ENCODE results near the gene FAM200C.

- TF ChIP-seq CTCF (optimal IDR thresholded peaks at IDR 0.05 in 1 of 3, IDR thresholded peaks at IDR 0.05 in 1 of 3, conservative IDR thresholded peaks at IDR 0.05 in 1 of 3; ENCODE audit: extremely low read depth in 1 of 3, insufficient read depth in 2 of 3, low read length in 3 of 3), result peak; percentile 90 to 95 (median 94)
- no peak for TF ChIP-seq EZH2 (IDR thresholded peaks at IDR 0.05; ENCODE audit: low read length)
Measured at GRCh38 chr5:160439205-160439600, 39.3 kb upstream of the FAM200C start.

Data from keratinocyte (primary cell).